ENCODE data around the gene TMEM150C.
A peak's percentile ranks its signal among the peaks of the same experiment; 100 is the strongest.

Gene TMEM150C

GRCh38 chr4:82561786-82562563 lies at the start of gene TMEM150C:
TMEM150C (minus strand) TSS chr4:82561988; CDS start chr4:82504657, 57,331 bp downstream.
- DNase-seq, result peak; percentile 30

DNA sequence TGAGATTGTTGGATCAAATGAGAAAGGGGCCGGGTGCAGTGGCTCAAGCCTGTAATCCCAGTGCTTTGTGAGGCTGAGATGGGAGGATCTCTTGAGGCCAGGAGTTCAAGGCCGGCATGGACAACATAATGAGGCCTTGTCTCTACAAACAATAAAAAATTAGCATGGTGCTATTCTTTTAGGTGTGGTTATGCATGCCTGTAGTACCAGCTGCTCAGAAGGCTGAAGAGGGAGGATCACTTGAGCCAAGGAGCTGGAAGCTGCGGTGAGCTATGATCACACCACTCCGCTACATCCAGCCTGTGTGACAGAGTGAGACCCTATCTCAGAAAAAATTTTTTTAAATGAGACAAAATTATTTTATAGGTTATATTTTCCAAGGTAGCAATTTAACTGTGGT lies 49.7 kb upstream of the TMEM150C start:
- no peak for DNase-seq

GRCh38 chr4:82610041-82610440 lies 48.3 kb upstream of the TMEM150C start:
- no peak for DNase-seq

- no peak for DNase-seq
Observed at GRCh38 chr4:82606622-82607021, 44.8 kb upstream of the TMEM150C start.

GRCh38 chr4:82604522-82604921 lies 42.7 kb upstream of the TMEM150C start:
- no peak for DNase-seq

DNA sequence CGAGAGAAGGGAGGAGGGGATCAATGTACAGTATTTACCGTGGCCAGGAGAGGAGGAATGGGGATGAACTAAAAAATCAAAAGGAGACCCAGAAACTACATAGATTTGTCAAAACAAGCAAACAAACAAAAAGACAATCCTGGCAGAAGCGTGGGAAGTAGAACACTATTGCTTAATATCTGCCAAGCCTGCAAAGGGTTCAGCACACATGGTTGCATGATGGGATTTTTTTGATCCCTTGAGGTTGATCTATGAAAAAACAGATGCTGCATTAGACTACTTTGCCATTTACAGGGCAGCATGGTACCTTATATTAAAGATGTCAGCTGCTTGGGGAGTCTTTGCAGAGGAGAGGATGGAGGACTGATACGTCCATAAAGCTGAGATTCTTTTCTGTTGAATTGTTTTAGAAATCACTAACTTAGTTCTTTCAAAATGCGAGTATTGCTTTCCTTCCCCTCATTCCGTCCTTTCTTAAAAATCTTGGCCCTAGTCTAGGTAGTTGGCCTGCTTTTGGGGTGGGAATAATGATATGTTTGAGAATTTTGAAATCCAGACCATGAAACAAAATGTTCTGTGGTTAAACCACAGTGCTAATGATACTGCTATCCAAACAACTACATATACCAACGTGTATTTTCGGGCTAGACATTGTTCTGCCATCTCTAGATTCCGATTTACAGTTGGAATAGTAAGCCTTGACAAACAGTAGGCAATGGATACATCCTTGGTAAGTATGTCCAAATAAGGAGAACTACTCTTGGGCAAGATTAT lies 39.6 kb upstream of the TMEM150C start:
- DNase-seq, result no peak

DNA sequence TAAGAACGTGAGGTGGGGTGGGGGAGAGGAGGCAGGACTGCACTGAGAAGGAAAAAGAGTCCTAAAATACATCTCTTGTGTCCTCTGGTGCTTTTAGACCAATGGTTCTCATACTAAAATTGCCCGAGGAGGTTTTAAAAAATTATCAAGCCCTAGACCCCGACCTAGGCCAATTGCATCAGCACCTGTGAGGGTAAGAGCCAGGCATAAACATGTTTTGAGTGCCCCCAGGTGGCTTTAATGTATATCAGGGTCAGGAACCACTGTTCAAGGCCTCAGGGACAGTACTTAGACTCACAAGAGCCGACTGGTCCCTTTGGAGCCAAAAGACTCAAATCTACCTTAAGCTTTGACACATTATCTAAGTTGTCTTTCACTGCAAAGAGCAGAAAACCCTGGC lies 37.5 kb upstream of the TMEM150C start:
- no peak for DNase-seq

GRCh38 chr4:82594456-82594855 lies 32.7 kb upstream of the TMEM150C start:
- DNase-seq, result no peak

DNA sequence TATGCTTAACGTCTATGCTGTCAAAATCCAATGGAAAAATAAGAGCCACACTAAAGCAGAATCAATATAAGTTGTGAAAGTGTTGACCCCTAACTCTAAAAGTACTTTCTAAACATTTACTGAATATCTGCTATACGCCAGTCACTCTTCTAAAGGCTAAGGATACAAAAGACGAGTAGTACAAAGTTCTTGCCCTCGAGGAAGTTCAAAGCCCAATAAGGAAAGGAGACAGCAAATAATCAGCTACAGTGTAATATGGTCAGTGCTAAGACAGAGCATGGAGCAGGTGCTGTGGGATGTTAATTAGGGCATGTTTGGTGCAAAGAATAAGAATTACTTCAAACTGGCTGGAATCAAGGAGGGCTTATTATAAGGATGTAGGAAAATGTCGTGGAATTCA lies 31.6 kb upstream of the TMEM150C start:
- DNase-seq, result no peak

GRCh38 chr4:82592639-82593038 lies 30.9 kb upstream of the TMEM150C start:
- DNase-seq, result no peak

DNA sequence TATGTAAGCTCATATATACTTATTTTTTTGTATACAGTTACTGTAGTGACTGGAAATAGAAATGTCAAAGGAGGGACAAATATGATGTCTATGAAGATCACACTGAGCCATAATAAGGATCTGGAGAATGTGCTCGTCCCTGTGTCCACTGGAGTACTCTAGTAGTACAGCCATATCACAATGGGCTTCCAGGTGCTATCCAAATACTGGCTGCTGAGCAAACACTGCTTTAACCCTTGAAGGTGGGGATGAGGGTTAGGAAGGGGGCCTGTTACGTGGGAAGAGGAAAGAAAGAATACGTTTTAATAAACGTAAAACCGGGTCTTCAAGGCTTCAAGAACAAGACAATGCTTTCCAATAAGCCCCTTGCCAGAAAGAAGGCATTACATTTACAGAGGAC lies 29.8 kb upstream of the TMEM150C start:
- no peak for DNase-seq

GRCh38 chr4:82589756-82590155 lies 28.0 kb upstream of the TMEM150C start:
- DNase-seq, result no peak

DNA sequence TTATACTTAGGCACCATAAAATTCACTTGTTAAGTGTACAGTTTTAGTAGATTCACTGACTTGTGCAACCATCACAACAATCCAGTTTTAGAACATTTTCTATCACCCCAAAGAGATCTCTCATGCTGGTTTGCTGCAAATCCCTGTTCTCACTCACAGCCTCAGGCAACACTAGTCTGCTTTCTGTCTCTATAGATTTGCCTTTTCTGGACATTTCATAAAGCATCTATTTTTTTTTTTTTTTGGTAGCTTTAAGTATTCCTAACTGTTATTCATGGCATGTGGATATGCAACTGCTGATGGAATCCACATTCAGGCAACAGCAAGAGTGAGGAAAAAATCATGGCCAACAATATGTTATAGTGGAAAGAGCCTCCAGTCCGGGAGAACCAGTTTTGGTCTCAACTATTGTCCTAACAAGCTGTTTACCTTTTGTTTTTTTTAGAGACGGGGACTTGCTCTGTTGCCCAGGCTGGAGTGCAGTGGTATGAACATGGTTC lies 27.0 kb upstream of the TMEM150C start:
- no peak for DNase-seq

GRCh38 chr4:82587826-82588540 lies 26.2 kb upstream of the TMEM150C start:
- DNase-seq, result no peak

GRCh38 chr4:82585690-82586435 lies 24.1 kb upstream of the TMEM150C start:
- no peak for DNase-seq

DNA sequence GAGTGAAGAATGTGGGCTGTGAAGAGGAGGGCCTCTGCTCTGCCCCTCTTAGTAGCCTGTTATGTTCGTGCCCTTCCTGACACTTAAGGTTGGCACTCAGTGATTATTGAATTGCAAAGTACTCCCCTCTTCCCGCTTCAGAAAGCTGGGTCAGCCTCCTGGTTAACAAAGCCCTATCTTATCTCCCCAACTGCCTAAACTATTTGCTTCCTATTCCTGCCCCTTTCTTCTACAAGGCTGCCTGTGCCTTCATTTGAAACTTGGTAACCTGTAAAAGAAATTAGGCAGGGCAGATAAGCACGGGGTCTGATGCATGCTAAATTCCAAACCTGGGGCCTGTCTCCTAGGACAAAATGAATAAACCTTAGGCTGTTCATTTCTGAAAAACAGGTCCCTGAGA lies 23.1 kb upstream of the TMEM150C start:
- DNase-seq, result no peak

GRCh38 chr4:82583897-82584587 lies 22.3 kb upstream of the TMEM150C start:
- no peak for DNase-seq

DNA sequence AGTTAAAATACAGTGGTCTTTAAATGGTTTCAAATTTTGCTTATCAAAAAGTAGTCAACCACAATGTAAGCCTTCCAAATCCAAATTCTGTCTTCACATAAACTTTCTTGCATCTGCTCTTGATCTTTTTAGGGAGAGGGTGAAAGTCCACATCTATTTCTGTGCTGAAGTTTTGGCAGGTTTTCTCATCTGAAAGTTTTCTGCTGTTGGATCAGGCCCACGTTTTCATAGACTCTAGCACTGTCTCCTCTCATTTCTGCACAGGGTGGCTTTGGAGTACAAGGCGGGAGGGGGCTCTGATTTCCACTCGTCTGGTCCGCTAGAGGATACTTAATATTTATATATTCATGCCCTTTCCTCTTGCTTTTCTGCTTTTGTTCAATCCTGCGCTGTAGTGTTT lies 18.1 kb upstream of the TMEM150C start:
- no peak for DNase-seq

DNA sequence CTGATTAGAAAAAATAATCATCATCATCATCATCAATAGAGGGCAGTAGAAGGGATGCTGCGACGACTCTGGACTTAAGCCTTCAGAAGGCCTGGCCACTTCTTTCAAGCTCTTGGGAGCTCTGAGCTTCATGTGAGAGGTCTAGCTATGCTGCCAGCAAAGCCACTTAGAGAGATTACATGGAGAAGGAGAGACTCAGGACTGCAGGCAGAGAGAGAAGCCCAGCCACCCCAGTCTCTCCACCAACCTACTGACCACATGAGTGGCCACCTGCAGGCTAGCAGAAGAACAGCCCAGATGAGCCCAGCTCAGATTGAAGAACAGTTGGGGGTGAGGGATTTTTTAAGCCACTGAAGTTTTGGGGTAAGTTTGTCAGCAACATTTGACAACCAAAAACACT lies 17.1 kb upstream of the TMEM150C start:
- no peak for DNase-seq

GRCh38 chr4:82577451-82577850 lies 15.7 kb upstream of the TMEM150C start:
- DNase-seq, result no peak

GRCh38 chr4:82569727-82570126 lies 7.9 kb upstream of the TMEM150C start:
- DNase-seq, result no peak

GRCh38 chr4:82569076-82569475 lies 7.3 kb upstream of the TMEM150C start:
- no peak for DNase-seq

All from NCI-H2171 treated with DMSO at 0.1 percent for 48 hours (cell line).